T-helper 1 cell treated with Interleukin-12 subunit alpha and Interleukin-12 subunit beta and Interleukin-4 antibody, amounts not matched to agents 30 ng/mL and 1 ng/mL, for 36 hours (primary cell): ENCODE data around the gene CNTN1. TPM values are rescaled to one million over a fixed set of nuclear protein-coding genes. Genes with fewer than 3 reads are reported as not detected.

Experiments used
- intact Hi-C: fragments of 100-400 bp; cut with micrococcal nuclease; formaldehyde crosslinking; loops from one replicate; pipeline ENCODE4 v1.15.1; 2024
- total RNA-seq: library from RNA; stranded (reverse); gene quantifications from 2 replicates; pipeline ENCODE4 v1.2.3, GENCODE V29; 2022

The CNTN1 gene
- total RNA-seq, 1 donor from 2014 or later, result not detected

DNA sequence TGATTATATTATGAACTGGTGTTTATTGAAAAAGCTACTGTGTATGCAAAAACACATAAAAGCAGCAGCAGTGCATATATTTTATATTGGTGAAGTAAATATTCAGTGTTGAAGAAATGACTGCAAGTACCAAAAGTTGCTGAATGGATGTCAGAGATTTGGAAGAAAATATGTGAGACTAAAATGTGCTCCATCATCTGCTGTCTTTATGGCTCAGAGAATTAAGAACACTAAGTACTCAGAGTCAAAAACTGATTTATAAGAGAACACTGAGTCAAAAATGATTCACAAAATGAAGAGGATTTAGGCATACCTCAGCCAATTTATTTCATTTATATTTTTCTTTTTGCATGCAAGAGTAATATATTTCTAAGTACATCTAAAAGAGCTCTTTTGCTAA is 409.6 kb downstream of the CNTN1 start:
- intact Hi-C loops, result no loop called here

- intact Hi-C loops, result no loop called here
Observed at GRCh38 chr12:41103614-41104013, 411.4 kb downstream of the CNTN1 start.

DNA sequence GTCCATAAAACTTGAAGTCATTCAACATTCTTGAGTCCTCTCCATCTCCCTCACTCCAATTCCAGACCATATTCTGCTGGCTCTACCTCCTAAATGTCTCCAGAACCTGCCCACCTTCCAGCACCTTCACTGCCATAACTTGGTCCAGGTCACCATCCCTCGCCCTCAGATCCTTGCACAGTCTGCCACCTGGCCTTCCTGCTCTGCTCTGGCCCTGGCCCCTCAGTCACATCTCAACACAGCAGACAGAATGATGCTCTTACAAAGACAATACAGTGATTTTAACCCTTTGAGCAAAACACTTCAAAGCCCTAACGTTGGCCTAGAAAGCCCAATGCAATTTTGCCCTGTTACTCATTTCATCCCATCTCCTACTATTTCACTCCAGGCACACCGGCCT is 414.1 kb downstream of the CNTN1 start:
- intact Hi-C loops, result no loop called here

- intact Hi-C loops, result no loop called here
Observed at GRCh38 chr12:41108032-41108431, 415.8 kb downstream of the CNTN1 start.

- intact Hi-C loops, result no loop called here
Observed at GRCh38 chr12:41112903-41113302, 420.7 kb downstream of the CNTN1 start.

GRCh38 chr12:41120211-41120610 is 428.0 kb downstream of the CNTN1 start:
- intact Hi-C loops, result no loop called here

- intact Hi-C loops, result no loop called here
Observed at GRCh38 chr12:41121374-41121773, 429.1 kb downstream of the CNTN1 start.
